Nephron (organoid): Measurements from ENCODE around the gene MEIS3.
A peak's percentile ranks its signal among the peaks of the same experiment; 100 is the strongest.

Source experiments
- H3K27ac Mint-ChIP-seq, 3 experiments: 2 replicates each; pipeline ENCODE4 v1.8.0; 2020; ENCODE audit warnings: mixed read lengths in 3 of 3, mild to moderate bottlenecking in 2 of 3, moderate library complexity in 1 of 3
- H3K27me3 Mint-ChIP-seq: 2 replicates; pipeline ENCODE4 v1.8.0; 2021; ENCODE audit warnings: low read depth, mild to moderate bottlenecking, moderate library complexity, mixed read lengths
- H3K36me3 Mint-ChIP-seq: 2 replicates; pipeline ENCODE4 v1.8.0; 2020; ENCODE audit warnings: low read depth, mixed read lengths
- H3K4me1 Mint-ChIP-seq: 2 replicates; pipeline ENCODE4 v1.8.0; 2020; ENCODE audit warnings: mixed read lengths
- H3K4me3 Mint-ChIP-seq, 3 experiments: 2 replicates each; pipeline ENCODE4 v1.8.0; 2020; ENCODE audit warnings: mild to moderate bottlenecking in 3 of 3, mixed read lengths in 3 of 3, moderate library complexity in 2 of 3
- H3K9me3 Mint-ChIP-seq: 2 replicates; pipeline ENCODE4 v1.8.0; 2020; ENCODE audit warnings: mixed read lengths
- CTCF ChIP-seq, 3 experiments: fragments of 200-600 bp; sonication (generic); IDR thresholded peaks; one replicate each; pipeline ENCODE4 v1.5.0; 2021; ENCODE audit warnings: antibody characterized with exemption in 3 of 3; ENCODE audit not compliant: unreplicated experiment in 3 of 3

MEIS3 gene

GRCh38 chr19:47434088-47434487, 14.8 kb upstream of the MEIS3 start:
- Mint-ChIP-seq H3K36me3 (no peaks in the 10 kb centered on the region), H3K4me1 (no peaks in the 10 kb centered on the region), H3K9me3 (no peaks in the 10 kb centered on the region), H3K27me3 (peaks cover 69% of the 10 kb centered on the region), H3K27ac (no peak overlapping the region), H3K4me3 (no peak overlapping the region)
- no peak for TF ChIP-seq CTCF (IDR thresholded peaks at IDR 0.05; ENCODE audit: unreplicated experiment in 3 of 3)

DNA sequence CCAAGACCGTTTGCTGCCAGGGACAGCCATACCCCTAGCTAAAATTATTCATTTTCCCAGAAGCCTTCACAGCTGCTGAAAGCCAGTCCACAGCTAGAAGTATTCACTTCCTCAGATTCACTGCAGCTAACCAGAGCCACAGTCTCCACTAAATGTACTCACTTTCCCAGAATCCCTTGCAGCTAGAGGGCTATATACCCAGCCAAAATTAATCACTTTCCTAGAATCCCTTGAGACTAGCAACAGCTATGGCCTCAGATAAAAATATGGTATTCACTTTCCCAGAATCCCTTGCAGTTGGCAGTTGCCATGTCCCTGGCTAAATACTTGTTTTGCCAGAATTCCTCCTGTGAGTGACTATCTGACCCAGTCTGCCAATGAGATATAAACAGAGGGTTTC, 13.8 kb upstream of the MEIS3 start:
- no peak for TF ChIP-seq CTCF (IDR thresholded peaks at IDR 0.05; ENCODE audit: unreplicated experiment in 3 of 3)
- Mint-ChIP-seq H3K9me3 (no peaks in the 10 kb centered on the region), H3K27ac (no peak overlapping the region), H3K36me3 (no peaks in the 10 kb centered on the region), H3K27me3 (peaks cover 63% of the 10 kb centered on the region), H3K4me1 (no peaks in the 10 kb centered on the region), H3K4me3 (no peak overlapping the region)

- H3K27ac Mint-ChIP-seq: no peak overlapping the region
- H3K4me3 Mint-ChIP-seq: no peak overlapping the region
- H3K4me1 Mint-ChIP-seq: no peaks in the 10 kb centered on the region
- H3K36me3 Mint-ChIP-seq: no peaks in the 10 kb centered on the region
- H3K9me3 Mint-ChIP-seq: no peaks in the 10 kb centered on the region
- H3K27me3 Mint-ChIP-seq: peaks cover 62% of the 10 kb centered on the region
- no peak for TF ChIP-seq CTCF (IDR thresholded peaks at IDR 0.05; ENCODE audit: unreplicated experiment in 3 of 3)
Measured at GRCh38 chr19:47432499-47432898, 13.2 kb upstream of the MEIS3 start.

DNA sequence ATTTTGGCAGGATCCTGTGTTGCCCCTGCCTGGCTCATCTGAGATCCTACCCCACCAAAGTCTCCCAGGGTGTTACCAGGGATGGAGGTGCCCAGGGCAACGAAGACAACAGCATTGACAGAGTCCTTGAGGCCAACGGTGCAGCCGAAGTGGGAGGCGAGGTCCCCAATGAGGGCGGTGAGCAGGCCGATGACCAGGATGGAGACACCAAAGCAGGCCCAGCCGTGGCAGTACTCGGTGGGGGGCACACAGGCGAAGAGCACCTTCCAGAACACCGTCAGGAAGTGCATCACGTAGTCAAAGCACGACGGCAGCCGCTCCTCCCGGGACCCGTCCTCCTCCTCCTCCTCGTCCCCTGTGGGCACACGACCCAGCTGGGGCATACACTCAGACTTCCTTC, 12.8 kb upstream of the MEIS3 start:
- no peaks in the 10 kb centered on the region for H3K36me3 Mint-ChIP-seq
- H3K9me3 Mint-ChIP-seq: no peaks in the 10 kb centered on the region
- peaks cover 3% of the 10 kb centered on the region for H3K4me1 Mint-ChIP-seq
- H3K4me3 Mint-ChIP-seq: no peak overlapping the region
- no peak for TF ChIP-seq CTCF (IDR thresholded peaks at IDR 0.05; ENCODE audit: unreplicated experiment in 3 of 3)
- peaks cover 58% of the 10 kb centered on the region for H3K27me3 Mint-ChIP-seq
- no peak overlapping the region for H3K27ac Mint-ChIP-seq

- Mint-ChIP-seq H3K4me1 (peaks cover 5% of the 10 kb centered on the region), H3K27me3 (peaks cover 46% of the 10 kb centered on the region), H3K4me3 (peak overlapping the region in 2 of 3 experiments; percentile 54 to 56), H3K9me3 (no peaks in the 10 kb centered on the region), H3K36me3 (no peaks in the 10 kb centered on the region), H3K27ac (no peak overlapping the region)
- TF ChIP-seq CTCF (IDR thresholded peaks at IDR 0.05; ENCODE audit: unreplicated experiment in 3 of 3): peak in 2 of 3 experiments; percentile 31 to 44
Measured at GRCh38 chr19:47430041-47430802, 10.9 kb upstream of the MEIS3 start.
